HG02970 (cell line): ENCODE measurements around the gene DNAJC7.
A peak's percentile ranks its signal among the peaks of the same experiment; 100 is the strongest.

Experiments
- ATAC-seq: cut with Tn5 transposase; IDR thresholded peaks from one replicate; pipeline ENCODE4 v1.9.1; 2021; ENCODE audit warnings: mild to moderate bottlenecking, moderate library complexity, moderate number of reproducible peaks; ENCODE audit not compliant: unreplicated experiment, low FRiP score

The DNAJC7 gene

DNA sequence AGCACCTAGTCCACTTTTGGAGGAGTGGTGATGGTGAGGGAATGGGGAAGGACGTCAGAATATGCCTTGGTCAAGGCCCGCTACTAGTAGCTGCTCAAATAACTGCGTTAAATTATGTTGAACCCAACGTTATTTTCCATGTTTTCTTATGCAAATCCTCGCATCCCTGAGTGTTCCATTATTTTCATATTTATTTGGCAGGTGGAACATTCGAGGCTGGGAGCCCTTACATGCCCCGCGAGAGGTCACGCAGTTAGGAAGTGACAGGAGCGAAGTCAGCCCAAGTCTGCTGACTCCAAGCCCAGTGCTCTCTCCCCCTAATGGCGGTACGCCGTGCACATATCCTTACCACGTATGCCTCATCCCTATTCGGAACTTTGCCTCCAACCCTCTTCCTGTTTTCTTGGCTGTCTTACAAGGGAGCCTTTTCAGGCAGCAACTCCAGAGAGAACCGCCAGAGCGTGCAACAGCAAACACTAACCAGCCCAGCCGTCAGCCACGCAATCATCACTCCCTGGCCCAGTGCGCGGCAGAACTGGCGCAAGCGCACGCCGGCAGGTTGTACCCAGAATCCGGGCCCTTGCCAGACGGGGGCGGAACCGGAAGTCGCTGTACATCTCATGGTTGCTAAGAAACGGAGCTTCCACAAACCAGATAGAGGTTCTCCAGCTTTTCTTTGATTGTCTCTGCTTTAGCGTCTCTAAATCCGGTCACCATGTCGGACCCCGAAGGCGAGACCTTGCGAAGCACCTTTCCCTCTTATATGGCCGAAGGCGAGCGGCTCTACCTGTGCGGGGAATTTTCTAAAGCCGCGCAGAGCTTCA lies 87.0 kb downstream of the DNAJC7 start, which contains the start of gene ODAD4:
ODAD4 (plus strand) TSS at position 609 of the 824 bp plus-strand sequence; CDS start at position 716, 107 bp downstream.
- peak; percentile 88 for ATAC-seq

DNA sequence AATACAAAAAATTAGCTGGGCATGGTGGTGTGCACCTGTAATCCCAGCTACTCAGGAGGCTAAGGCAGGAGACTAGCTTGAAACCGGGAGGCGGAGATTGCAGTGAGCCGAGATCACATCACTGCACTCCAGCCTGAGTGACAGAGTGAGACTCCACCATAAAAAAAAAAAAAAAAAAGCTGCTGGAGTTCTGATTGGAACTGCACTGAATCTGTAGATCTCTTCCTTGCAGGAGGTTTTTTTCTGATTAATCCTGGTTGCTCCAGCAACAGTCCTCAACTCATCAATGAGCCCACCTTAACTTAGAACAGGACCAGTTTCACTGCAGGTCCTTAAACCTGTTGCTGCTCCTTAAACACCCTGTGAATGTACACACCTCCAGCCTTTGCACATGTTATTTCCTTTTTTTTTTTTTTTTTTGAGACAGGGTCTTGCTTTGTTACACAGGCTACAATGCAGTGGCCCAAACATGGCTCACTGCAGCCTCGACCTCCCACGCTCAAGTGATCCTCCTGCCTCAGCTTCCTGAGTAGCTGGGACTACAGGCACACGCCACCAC lies 88.5 kb downstream of the DNAJC7 start:
- no peak for ATAC-seq
